ENCODE measurements around the gene IRF2BP2.

DNA sequence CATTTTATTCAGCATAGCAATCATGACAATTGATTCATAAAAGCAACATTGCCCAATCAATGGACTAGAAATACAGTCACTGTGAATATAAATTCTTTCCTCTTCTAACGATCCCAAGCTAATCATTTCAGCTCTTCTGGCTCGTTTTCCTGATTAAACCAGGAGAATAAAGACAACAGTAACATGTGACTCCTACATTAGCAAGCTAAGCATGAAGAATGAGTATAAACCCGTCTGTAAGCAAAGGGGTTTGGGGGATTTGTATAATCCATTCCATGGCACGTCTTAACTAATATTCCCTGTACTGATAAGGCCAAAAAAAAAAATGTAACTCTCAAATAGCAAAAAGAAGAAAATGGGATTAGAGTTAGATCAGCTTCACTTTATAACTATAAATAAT, 21.6 kb downstream of the IRF2BP2 start:
- TF ChIP-seq CTCF (IDR thresholded peaks at IDR 0.05), result no peak
- no peak for TF ChIP-seq POLR2A (IDR thresholded peaks at IDR 0.05)
